Measurements from ENCODE around the gene CAPRIN1. TPM values are rescaled to one million over a fixed set of nuclear protein-coding genes. Genes with fewer than 3 reads are reported as not detected.

The CAPRIN1 gene
- total RNA-seq, 3 donors from 2014 or later, result 148 to 198 (median 167) TPM

DNA sequence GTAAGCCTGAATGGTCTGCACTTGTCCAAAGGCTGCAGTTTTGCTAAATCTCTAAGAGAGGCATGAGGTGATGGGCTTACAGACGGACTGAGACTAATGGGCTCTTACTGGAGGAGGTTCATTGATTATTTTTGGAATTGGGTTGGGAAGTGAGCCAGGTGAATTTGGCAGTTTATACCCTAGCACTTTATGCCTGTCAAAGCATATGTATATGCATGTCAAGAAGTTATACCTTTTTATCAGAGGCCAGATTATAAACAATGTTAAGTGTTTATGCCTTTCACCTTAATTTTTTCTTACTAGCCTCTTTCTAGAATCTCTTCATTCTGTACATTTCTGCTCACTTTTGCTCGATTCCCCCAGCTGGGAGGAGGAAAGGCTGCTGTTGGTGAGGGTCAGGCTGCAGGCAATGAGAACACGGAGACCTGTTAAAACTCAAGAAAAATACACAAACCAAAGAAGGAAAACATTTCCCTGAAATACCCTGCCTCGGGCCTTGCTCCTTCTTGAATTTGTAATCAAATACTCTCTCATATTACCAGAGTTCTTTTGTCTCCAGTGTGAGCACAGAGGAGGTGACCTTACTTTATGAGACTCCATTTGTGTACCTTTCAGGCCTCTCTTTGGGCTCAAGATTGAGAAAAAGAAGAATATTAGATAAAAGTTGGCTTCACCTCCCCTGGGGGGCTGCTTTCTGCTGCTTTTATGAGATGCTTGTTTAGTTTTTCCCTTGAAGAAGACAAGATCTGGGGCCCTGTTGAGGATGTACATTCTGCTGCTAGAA, 73.5 kb downstream of the CAPRIN1 start:
- no peak for DNase-seq (ENCODE audit: low spot score in 2 of 2)
- Histone ChIP-seq H3K36me3 (peaks cover 12% of the 10 kb centered on the region), H3K9me3 (no peaks in the 10 kb centered on the region), H3K27ac (no peak overlapping the region), H3K4me3 (no peak overlapping the region), H3K27me3 (no peaks in the 10 kb centered on the region), H3K4me1 (no peaks in the 10 kb centered on the region)
- intact Hi-C loops (cut with DNase I; ENCODE audit: low total_unique reads), result no loop called here
- TF ChIP-seq POLR2AphosphoS5 (IDR thresholded peaks at IDR 0.05), result no peak
- no peak for TF ChIP-seq POLR2A (IDR thresholded peaks at IDR 0.05)
- TF ChIP-seq, protein P1, sequence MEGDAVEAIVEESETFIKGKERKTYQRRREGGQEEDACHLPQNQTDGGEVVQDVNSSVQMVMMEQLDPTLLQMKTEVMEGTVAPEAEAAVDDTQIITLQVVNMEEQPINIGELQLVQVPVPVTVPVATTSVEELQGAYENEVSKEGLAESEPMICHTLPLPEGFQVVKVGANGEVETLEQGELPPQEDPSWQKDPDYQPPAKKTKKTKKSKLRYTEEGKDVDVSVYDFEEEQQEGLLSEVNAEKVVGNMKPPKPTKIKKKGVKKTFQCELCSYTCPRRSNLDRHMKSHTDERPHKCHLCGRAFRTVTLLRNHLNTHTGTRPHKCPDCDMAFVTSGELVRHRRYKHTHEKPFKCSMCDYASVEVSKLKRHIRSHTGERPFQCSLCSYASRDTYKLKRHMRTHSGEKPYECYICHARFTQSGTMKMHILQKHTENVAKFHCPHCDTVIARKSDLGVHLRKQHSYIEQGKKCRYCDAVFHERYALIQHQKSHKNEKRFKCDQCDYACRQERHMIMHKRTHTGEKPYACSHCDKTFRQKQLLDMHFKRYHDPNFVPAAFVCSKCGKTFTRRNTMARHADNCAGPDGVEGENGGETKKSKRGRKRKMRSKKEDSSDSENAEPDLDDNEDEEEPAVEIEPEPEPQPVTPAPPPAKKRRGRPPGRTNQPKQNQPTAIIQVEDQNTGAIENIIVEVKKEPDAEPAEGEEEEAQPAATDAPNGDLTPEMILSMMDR (IDR thresholded peaks at IDR 0.05), result no peak

DNA sequence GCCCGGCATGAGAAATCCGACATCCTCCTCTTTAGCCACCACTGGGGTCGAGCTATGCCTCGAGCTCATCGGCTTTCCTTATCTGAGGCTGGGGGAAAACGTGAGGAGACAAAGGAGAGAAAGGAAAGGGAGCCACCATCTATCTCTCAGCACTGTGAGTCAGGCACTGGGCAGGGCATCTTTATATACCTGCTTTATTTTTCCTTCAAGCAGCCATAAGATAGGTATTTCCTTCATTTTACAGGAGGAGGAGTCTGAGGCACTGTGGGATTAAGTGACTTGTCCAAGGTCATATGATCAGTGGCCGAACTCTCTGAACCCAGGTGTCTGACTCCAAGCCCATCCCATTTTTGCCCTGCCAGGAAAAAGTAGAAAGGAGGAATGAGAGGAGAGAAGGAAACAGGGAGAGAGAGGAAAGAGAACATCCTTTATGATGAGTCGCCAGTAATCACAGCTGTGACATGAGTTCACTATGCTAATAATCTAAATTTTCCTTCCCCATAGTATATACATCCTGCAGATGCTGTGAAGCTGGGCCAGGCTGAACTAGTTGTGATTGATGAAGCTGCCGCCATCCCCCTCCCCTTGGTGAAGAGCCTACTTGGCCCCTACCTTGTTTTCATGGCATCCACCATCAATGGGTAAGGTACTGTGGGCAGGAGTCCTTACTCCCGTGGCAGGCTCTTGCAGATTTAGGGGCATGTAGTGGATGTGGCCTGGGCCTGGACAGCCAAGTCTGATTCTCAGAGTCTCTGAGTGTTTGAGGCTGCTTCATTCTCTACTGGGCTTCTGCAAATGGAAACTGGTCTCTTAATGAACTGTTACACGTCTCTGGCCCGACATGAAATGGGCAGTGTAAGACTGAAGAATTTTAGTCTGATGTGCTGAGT, 75.7 kb downstream of the CAPRIN1 start:
- Histone ChIP-seq H3K9me3 (no peaks in the 10 kb centered on the region), H3K27ac (no peak overlapping the region), H3K4me1 (no peaks in the 10 kb centered on the region), H3K36me3 (peaks cover 12% of the 10 kb centered on the region), H3K27me3 (no peaks in the 10 kb centered on the region), H3K4me3 (no peak overlapping the region)
- intact Hi-C loops (cut with DNase I; ENCODE audit: low total_unique reads), result no loop called here
- TF ChIP-seq POLR2A (IDR thresholded peaks at IDR 0.05), result no peak
- TF ChIP-seq, protein P1 (IDR thresholded peaks at IDR 0.05), result no peak
- TF ChIP-seq POLR2AphosphoS5 (IDR thresholded peaks at IDR 0.05), result no peak
- no peak for DNase-seq (ENCODE audit: low spot score in 2 of 2)

DNA sequence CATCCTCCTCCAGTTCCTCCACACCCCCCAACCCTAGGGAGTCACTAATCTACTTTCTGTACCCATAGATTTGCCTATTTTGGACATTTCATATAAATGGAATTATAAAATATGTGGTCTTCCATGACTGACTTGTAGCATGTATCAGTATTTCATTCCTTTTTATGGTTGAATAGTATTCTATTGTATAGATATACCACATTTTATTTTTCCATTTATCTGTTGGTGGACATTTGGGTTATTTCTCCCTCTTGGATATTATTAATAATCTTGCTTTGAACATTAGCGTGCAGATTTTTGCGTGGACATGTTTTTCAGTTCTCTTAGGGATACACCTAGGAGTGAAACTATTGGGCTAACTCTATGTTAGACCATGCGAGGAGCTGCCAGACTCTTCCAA, 77.3 kb downstream of the CAPRIN1 start:
- H3K9me3 ChIP-seq, result no peaks in the 10 kb centered on the region
- H3K36me3 ChIP-seq, result peaks cover 12% of the 10 kb centered on the region
- DNase-seq (ENCODE audit: low spot score in 2 of 2), result no peak
- no peak overlapping the region for H3K27ac ChIP-seq
- intact Hi-C loops (cut with DNase I; ENCODE audit: low total_unique reads), result no loop called here
- no peaks in the 10 kb centered on the region for H3K4me1 ChIP-seq
- no peak for TF ChIP-seq POLR2AphosphoS5 (IDR thresholded peaks at IDR 0.05)
- no peak for TF ChIP-seq POLR2A (IDR thresholded peaks at IDR 0.05)
- TF ChIP-seq, protein P1 (IDR thresholded peaks at IDR 0.05), result no peak
- no peak overlapping the region for H3K4me3 ChIP-seq
- no peaks in the 10 kb centered on the region for H3K27me3 ChIP-seq

DNA sequence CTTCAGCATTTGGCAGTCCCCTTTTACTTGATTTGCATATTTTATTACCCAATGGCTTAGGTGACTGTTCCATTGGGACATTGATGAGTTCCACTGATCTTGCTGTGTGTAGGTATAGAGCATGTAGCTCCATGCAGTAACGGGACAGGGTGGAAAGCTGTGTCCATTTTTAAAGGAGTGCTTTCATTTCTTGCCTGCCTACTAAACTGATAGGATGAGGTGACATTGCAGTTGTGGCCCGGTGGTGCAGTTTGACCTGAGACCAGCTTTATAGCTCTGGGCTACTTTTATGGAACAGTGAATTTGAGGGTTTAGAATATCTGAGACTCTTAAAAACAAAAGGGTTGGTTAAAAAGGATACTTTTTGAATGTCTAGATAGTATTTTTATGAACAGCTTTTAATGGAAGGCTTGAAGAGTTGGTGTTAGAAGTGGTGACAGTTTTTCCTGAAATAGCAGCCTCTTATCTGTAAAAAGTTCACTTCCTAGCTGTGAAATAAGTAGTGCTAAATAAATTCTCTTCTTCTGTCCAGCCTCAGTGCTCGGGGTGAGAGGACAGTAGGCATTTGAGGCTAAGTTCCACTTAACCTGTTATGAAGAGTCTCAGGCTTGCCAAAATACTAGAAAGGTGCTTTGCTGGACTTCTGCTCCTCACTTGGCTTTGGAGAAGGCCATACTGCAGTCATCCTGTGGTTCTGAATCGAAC, 80.9 kb downstream of the CAPRIN1 start:
- intact Hi-C loops (cut with DNase I; ENCODE audit: low total_unique reads), result no loop called here

More for the DNA sequence above, 80.9 kb downstream of the CAPRIN1 start:
- Histone ChIP-seq H3K4me3 (no peak overlapping the region), H3K36me3 (peaks cover 4% of the 10 kb centered on the region), H3K9me3 (no peaks in the 10 kb centered on the region), H3K27ac (no peak overlapping the region), H3K4me1 (no peaks in the 10 kb centered on the region), H3K27me3 (no peaks in the 10 kb centered on the region)
- DNase-seq (ENCODE audit: low spot score in 2 of 2), result no peak
- TF ChIP-seq, protein P1 (IDR thresholded peaks at IDR 0.05), result no peak
- TF ChIP-seq POLR2A (IDR thresholded peaks at IDR 0.05) (no peak), POLR2AphosphoS5 (IDR thresholded peaks at IDR 0.05) (no peak)
